ENCODE measurements around the gene TNS4.

TNS4 gene

DNA sequence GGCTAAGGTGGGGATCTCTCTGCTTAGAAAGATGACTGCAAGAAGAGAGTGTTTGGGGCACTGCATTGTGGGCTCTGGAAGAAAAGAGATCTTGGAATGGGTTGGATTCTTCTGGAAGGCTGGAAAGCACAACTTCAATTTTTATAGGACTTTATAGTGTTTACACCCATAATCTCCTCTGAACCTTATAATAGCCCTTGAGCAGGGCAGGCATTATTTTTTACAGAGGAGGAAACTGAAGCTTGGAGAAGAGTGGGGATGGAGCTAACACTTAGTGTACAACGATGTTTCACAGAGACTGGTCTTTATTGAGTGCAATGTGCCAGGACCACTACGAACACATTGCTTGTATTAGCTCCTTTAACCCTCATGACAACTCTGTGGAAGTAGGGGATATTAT lies 10.4 kb downstream of the TNS4 start:
- no peak for DNase-seq (ENCODE audit: low read depth)

DNA sequence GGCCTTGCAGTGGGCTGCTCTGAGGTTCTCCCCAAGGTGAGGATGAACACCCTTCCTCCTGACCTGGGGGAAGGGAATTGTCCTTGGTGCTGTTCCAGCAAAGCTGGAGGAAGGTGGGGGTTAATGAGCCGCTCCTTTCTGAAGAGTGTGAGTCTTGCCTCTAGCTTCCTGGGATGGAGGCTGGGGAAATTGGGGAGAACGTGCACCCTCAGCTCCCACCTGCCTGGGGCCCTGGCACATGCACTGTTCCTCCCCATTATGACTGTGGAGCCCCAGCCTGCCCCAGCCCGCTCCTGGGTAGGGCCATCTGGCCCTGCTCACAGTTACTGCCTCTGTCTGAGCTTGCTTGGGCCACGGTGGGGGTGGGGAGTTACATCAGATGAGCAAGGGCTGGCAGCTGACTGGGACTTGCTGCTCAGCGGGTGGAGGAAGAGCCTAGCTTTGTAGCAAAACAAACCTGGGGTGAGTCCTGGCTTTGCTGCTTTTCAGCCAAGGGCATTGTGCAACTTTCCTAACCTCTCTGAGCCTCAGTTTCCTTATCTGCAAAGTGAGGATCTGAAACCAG lies 11.1 kb downstream of the TNS4 start:
- DNase-seq (ENCODE audit: low read depth) = no peak

GRCh38 chr17:40487371-40488020 lies 13.9 kb downstream of the TNS4 start:
- DNase-seq (ENCODE audit: low read depth) = no peak

- DNase-seq (ENCODE audit: low read depth) = peak; percentile 46
These were observed 14.7 kb downstream of the TNS4 start for GRCh38 chr17:40486522-40487370.

DNA sequence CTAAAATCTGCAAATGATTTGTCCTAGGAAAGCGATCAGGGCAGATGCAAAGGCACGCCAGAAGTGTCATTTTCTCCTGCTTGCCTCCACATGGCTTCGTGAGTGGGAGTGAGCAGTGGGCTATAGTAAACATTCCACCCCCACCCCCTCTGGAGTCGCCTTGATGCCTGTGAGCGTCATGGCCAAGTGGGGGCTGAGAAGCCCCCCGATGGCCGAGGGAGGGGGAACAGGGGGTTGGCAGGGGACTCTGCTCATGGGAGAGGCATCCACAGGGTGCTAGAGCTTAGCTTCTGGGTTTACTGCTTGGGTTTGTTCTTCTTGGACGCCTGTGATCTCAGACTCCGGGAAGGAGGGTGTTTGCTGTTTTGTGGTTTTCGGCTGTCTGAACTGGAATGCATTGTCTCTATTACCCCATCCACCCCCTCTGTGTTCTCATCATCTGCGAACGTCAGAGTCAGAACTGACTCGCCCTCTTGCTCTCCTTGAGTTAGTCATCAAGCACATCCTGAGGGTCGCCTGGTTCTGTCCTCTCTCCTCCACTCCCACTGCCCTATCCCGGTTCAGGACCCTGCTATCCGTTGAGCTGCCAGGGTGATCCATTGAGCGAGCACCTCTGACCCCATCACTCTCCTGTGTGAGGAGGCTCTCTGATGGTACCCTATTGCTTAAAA lies 15.4 kb downstream of the TNS4 start:
- DNase-seq (ENCODE audit: low read depth) = peak; percentile 97

GRCh38 chr17:40484973-40485530 lies 16.4 kb downstream of the TNS4 start:
- DNase-seq (ENCODE audit: low read depth) = no peak

DNA sequence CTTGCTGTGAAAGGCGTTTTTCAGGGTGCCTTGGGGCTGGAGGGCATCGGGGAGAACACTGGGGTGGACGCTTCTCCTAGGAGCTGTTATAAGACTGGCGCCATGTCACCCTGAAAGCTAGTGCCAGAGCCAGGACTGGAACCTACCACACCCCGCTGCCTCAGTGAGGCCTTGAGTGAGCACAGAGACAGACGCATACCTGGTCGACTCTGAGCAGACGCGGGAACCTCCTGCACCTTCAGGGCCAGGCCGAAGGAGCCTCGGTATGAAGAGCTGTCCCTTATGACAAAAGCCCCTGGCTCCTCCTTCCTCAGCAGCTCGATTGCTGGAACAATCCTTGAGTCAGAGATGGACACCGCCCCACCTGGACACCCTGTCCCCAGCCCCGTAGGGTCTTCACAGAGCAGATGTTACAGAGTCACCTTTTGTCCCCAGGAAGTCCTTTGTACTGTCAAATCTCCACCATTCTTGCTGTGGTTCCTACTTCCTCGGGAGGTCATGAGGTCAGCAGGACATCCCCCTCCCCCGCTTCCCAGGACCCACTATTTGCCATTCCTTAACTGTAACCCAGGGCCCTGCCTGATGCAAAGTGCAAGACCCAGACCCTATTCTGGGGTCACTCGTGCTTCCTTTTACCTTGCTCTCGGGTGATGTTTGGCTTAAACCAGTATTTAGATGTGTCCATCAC lies 17.0 kb downstream of the TNS4 start:
- no peak for DNase-seq (ENCODE audit: low read depth)

DNA sequence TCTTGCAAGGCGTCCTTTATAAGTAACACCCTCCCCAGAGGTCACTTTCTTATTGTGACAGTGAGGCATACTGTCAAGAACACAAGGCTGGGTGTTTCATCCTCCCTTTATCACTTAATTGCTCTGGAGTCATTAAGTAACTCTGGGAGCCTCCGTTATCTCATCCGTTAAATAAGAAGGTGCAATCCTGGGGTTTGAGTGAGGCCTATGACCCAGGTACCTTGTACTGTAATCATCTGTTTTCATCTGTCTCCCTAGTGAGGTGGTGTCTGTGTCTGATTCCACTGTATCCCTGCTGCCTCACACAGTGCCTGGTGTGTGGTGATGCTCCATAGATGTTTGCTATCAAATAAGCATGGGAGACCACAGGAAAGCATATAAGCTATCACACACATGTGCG lies 17.7 kb downstream of the TNS4 start:
- DNase-seq (ENCODE audit: low read depth) = no peak

- DNase-seq (ENCODE audit: low read depth) = no peak
These were observed 18.7 kb downstream of the TNS4 start for GRCh38 chr17:40482722-40483121.

DNA sequence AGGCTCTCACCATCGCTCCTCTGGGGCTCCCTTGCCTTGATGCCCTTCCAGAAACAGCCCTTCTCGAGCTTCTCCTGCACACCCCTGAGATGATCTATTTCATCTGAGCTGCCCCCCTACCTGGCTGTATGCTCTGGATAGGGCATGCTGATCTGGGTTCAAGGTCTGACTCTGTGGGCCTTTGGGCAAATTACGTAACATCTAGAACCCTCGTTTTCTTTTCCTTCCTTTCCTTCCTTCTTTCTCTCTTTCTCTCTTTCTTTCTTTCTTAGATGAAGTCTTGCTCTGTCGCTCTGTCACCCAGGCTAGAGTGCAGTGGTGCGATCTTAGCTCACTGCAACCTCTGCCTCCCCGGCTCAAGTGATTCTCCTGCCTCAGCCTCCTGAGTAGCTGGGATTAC lies 20.3 kb downstream of the TNS4 start:
- DNase-seq (ENCODE audit: low read depth) = no peak

DNA sequence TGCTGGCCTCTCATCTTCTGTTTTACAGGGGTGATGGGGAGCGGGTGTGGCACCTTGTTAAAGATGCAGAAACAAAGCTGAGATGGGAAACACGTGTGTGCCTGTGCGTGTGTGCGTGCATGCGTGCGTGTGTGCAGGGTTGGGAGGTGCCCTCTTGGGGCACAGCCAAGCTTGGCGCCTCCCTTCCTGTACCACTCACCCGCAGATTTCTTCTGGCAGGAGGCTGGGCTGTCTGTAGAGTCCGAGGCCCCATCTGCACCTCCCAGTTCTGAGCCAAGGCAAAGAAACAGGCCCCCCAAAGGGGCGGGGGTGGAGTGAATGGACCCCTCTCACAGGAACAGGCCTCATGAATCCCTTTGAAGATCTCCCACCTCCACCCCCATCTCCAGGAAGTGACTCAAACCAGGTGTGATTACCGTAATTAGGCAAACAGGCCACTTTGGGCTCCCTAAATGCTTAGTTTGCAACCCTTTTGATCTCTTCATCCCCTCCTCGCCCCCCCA lies 20.9 kb downstream of the TNS4 start:
- no peak for DNase-seq (ENCODE audit: low read depth)

DNA sequence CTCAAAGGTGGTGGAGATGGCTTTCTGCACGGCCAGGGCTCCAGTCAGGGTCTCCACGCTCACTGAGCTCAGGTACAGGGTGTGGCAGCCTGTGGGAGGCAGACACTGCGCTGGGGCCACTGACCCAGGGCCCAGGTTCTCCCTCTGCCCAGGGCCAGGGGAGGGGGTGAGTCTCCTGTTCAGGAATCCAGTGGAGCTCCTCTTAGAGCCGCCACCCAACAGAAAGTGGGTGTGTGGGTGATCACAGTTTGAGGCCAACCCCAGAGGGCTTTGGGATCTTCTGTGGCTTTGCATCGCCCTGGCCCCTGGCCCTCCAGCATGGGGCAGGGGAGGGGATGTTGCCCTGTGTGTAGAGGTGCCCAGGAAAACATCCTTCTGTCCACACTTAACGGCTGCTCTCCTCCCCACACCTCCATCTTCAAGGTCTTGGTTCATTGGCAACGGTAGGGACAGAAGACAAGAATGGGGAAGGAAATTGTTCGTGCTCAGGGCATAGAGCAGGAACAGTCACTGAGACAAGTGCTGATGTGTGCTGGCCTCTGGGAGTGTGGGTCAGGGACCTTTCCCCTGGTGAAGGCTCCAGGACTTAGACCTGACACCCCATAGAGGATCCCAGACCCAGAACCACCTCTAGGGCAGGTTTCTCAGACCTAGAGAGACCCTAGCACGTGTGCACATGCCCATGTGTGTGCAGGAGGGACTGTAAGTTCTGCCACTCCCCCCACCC lies 21.5 kb downstream of the TNS4 start:
- DNase-seq (ENCODE audit: low read depth) = no peak

DNA sequence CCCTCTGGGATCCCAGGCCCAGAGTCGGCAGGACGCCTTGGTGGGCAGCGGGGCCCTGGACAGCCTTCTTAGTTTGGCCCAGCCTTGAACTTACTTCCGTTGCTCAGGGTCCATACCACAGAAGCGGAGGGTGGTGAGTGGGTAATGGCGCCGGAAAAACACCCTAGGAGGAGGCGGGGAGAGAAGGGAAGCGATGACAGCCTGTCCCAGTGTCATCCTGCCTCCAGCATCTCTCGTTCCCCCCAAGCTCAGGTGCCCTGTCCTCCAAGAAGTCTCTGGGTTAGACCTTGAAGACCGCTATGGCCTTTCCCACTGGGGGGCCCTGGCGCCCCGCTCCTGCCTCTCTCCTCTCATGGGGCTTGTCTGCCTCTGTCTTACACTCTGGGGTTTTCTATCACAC lies 22.9 kb downstream of the TNS4 start:
- DNase-seq (ENCODE audit: low read depth) = no peak

DNA sequence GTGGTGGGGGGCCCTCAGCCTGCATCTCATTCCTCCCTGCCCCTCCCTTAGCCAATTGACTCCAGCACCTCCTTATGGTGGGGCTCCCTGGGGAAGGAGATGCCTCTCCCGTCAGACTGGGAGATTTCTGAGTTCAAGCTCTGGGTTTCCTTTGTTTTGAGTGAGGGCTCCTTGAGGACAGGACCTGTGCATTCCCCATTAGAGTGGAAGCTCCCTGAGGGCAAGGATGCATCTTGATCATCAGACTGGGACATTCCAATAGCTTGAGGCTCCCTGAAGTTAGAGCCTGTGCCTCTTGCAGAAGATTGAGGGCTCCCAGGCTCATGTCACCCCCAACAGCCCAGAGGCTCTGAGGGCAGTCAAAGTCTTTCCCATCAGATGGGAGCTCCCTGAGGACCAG lies 23.6 kb downstream of the TNS4 start:
- DNase-seq (ENCODE audit: low read depth) = no peak

- DNase-seq (ENCODE audit: low read depth) = no peak
These were observed 26.1 kb downstream of the TNS4 start for GRCh38 chr17:40475234-40475908.

GRCh38 chr17:40474419-40475002 lies 26.9 kb downstream of the TNS4 start:
- no peak for DNase-seq (ENCODE audit: low read depth)

GRCh38 chr17:40473573-40474365 lies 27.7 kb downstream of the TNS4 start:
- no peak for DNase-seq (ENCODE audit: low read depth)

DNA sequence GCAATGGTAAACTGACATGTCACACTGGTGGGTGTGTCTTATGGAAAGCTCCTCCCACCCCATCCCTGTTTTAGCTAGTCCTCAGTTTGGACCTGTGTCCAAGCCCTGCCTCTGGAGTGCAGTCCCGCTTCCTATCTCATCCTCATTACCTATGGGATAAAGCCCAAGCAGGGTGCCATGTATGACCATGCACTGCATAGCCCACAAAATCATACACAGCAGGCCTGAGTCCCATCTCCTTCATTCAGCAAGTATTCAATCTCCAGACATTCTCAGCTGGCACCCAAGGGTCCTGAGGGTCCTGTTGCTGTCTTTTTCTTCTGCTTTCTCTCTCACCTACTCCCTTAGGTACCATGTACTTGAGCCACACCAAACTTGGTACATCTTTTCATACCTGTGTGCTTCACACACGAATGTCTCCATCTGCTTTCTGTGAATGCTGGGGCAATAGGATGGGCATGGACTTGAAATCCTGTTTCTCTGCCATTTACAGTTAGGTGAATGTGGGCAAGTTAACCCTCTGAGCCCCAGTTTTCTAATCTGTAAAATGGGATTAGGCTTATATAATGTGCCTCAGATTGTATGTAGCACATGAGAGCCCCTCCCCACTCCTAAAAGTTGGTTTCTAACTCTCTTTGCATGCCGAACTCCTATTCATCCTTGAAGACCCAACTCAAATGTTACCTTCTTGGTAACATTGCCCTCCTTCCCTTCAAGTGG lies 28.5 kb downstream of the TNS4 start:
- no peak for DNase-seq (ENCODE audit: low read depth)

Data from GM04504 (cell line).